Endothelial cell of umbilical vein (primary cell): ENCODE data around the gene C20orf144.

Experiments used
- EZH2 ChIP-seq: IDR thresholded peaks from 2 replicates; pipeline ENCODE4 v1.6.1; 2012; ENCODE audit warnings: borderline replicate concordance, low read depth, mild to moderate bottlenecking, moderate library complexity, low read length, inconsistent platforms; ENCODE audit not compliant: severe bottlenecking
- JUN ChIP-seq: IDR thresholded peaks from 2 replicates; pipeline ENCODE4 v1.6.1; 2011; ENCODE audit warnings: borderline replicate concordance, low read depth; ENCODE audit not compliant: insufficient read length, insufficient read depth
- MYC ChIP-seq: IDR thresholded peaks from one replicate; pipeline ENCODE4 v1.6.1; 2011; ENCODE audit warnings: mild to moderate bottlenecking, low read depth, low read length
- POLR2A ChIP-seq: IDR thresholded peaks from 2 replicates; pipeline ENCODE4 v1.6.1; 2012; ENCODE audit warnings: low read depth, mild to moderate bottlenecking, control low read depth, low read length
- TF ChIP-seq, protein P1 (sequence below), 2 donors: IDR thresholded peaks; 1 replicate in 1 of 2; 2 replicates in 1 of 2; pipeline ENCODE4 v1.5.1; 2011; ENCODE audit warnings: low read length in 2 of 2, mild to moderate bottlenecking in 2 of 2, moderate library complexity in 2 of 2, control low read depth in 1 of 2, inconsistent platforms in 1 of 2, low read depth in 1 of 2; ENCODE audit not compliant: insufficient read depth in 1 of 2; ENCODE audit errors: extremely low read depth in 1 of 2

DNA sequence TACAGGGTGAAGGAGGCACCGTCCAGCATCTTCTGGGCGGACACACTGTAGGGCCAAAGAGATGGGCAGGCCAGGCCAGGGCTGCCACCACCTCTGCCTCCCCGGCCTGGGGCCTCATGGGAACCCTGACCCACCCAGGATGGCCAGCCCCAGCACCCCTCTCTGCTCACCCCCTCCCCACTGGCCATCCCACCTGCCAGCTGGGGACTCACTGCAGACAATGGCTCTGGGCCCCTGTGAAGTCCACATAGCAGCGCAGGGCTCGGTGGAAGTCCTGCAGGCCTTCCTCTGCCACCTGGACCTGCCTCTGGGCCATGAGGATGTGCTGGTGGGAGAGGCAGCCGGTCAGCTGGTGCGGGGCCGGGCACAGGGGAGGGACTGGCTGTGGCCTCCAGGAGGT is 3.6 kb upstream of the C20orf144 start:
- TF ChIP-seq EZH2 = no peak
- TF ChIP-seq MYC = no peak
- TF ChIP-seq, protein P1, sequence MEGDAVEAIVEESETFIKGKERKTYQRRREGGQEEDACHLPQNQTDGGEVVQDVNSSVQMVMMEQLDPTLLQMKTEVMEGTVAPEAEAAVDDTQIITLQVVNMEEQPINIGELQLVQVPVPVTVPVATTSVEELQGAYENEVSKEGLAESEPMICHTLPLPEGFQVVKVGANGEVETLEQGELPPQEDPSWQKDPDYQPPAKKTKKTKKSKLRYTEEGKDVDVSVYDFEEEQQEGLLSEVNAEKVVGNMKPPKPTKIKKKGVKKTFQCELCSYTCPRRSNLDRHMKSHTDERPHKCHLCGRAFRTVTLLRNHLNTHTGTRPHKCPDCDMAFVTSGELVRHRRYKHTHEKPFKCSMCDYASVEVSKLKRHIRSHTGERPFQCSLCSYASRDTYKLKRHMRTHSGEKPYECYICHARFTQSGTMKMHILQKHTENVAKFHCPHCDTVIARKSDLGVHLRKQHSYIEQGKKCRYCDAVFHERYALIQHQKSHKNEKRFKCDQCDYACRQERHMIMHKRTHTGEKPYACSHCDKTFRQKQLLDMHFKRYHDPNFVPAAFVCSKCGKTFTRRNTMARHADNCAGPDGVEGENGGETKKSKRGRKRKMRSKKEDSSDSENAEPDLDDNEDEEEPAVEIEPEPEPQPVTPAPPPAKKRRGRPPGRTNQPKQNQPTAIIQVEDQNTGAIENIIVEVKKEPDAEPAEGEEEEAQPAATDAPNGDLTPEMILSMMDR (IDR thresholded peaks at IDR 0.05; ENCODE audit: extremely low read depth in 1 of 2, insufficient read depth in 1 of 2, low read depth in 1 of 2, low read length in 2 of 2) = no peak
- TF ChIP-seq POLR2A = no peak
- TF ChIP-seq JUN = no peak
